HAP-1 (cell line): ENCODE results near the gene CD37.

ENCODE experiments used
- DNase-seq, 2 experiments: peaks; one replicate each; pipeline ENCODE4 v3.0.0-alpha.2; 2016 to 2020; ENCODE audit warnings: low spot score in 2 of 2
- H3K27me3 ChIP-seq: fragments of 250-450 bp; sonication (Bioruptor Pico); 2 replicates; pipeline ENCODE4 v1.5.1; 2020; ENCODE audit warnings: low read depth, mild to moderate bottlenecking, moderate library complexity
- H3K36me3 ChIP-seq: fragments of 250-450 bp; sonication (Bioruptor Pico); replicated peaks from 2 replicates; pipeline ENCODE4 v1.5.1; 2020; ENCODE audit warnings: mild to moderate bottlenecking
- H3K4me1 ChIP-seq: fragments of 250-450 bp; sonication (Bioruptor Pico); 2 replicates; pipeline ENCODE4 v1.5.1; 2020; ENCODE audit warnings: mild to moderate bottlenecking
- H3K4me3 ChIP-seq: fragments of 250-450 bp; sonication (Bioruptor Pico); 2 replicates; pipeline ENCODE4 v1.5.1; 2020; ENCODE audit warnings: mild to moderate bottlenecking, moderate library complexity
- H3K9me3 ChIP-seq: fragments of 250-450 bp; sonication (Bioruptor Pico); 2 replicates; pipeline ENCODE4 v1.5.1; 2020; ENCODE audit warnings: mild to moderate bottlenecking, moderate library complexity
- in situ Hi-C: fragments of 300-500 bp; cut with MboI; formaldehyde crosslinking; loops from 3 replicates; pipeline ENCODE4 v1.14.3; 2020; ENCODE audit warnings: low sequenced_read_pairs, inconsistent platforms, mixed read lengths

CD37 gene

DNA sequence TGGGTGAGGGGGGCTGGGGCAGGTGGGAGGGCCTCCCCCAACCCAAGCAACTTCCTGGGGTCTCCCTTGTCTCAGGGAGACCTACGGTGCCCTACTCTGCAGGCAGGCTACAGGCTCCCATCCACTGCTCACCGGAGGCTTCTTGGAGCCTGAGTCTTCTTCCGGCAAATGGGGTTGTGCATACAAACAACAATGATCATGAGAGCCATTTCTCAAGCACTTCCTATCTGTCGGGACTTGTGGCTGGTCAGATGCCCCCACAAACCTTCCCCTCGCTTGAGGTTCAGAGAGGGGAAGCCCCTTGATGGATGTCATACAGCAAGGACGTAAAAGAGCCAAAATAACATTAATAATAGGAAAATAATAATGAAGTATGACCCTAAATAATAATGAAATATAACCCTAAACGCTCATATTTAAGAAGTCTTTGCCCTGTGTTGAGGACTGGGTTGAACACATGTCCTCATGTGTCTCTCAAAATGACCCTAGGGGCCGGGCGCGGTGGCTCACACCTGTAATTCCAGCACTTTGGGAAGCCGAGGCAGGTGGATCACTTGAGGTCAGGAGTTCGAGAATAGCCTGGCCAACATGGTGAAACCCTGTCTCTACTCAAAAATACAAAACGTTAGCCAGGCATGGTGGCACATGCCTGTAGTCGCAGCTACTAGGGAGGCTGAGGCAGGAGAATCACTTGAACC, 727 bp downstream of the CD37 start:
- Histone ChIP-seq H3K4me3 (no peak overlapping the region), H3K4me1 (0 out of 2 replicates have a peak, but pooled peaks cover 2% of the 10 kb centered on the region)
- in situ Hi-C loops = no loop called here

DNA sequence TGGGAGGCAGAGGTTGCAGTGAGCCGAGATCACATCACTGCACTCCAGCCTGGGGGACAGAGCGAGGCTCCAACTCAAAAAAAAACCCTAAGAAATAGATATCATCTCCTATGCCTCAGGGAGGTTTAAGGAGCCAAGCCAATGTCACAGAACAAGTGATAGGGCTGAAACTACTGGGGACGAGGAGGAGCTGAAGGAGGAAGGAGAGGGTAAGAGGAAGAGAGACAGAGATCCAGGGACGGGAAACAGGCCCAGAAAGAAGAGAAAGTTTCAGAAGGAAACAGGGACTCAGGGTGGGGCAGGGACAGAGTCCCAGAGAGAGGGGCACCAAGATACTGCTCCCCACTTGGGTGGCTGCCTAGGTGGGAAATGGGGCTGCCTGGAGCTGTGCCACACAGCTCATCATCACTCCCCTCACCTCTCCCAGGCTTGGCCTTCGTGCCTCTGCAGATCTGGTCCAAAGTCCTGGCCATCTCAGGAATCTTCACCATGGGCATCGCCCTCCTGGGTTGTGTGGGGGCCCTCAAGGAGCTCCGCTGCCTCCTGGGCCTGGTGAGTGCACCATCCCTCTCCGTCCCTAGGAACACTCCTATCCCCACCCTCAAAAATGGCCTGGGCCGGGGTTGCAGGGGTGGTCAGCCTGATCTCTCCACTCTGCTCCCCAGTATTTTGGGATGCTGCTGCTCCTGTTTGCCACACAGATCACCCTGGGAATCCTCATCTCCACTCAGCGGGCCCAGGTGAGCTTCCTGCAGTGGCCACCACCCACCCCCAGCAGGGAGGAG, 1.5 kb downstream of the CD37 start:
- H3K9me3 ChIP-seq = no peaks in the 10 kb centered on the region
- in situ Hi-C loops = no loop called here
- no peaks in the 10 kb centered on the region for H3K27me3 ChIP-seq
- H3K4me1 ChIP-seq = 0 out of 2 replicates have a peak, but pooled peaks cover 2% of the 10 kb centered on the region
- no peak overlapping the region for H3K4me3 ChIP-seq
- no peak for DNase-seq
- peaks cover 9% of the 10 kb centered on the region for H3K36me3 ChIP-seq

More for the DNA sequence above, 727 bp downstream of the CD37 start:
- Histone ChIP-seq H3K36me3 (peaks cover 3% of the 10 kb centered on the region; the same call in 1 of the 2 replicates), H3K27me3 (no peaks in the 10 kb centered on the region), H3K9me3 (no peaks in the 10 kb centered on the region)
- DNase-seq = no peak

GRCh38 chr19:49337267-49338022, 2.2 kb downstream of the CD37 start:
- in situ Hi-C loops = no loop called here
- no peaks in the 10 kb centered on the region for H3K9me3 ChIP-seq
- peaks cover 10% of the 10 kb centered on the region for H3K36me3 ChIP-seq
- DNase-seq = no peak
- no peak overlapping the region for H3K4me3 ChIP-seq
- H3K4me1 ChIP-seq = 0 out of 2 replicates have a peak, but pooled peaks cover 2% of the 10 kb centered on the region
- no peaks in the 10 kb centered on the region for H3K27me3 ChIP-seq

- no peaks in the 10 kb centered on the region for H3K27me3 ChIP-seq
- no peak overlapping the region for H3K4me3 ChIP-seq
- H3K4me1 ChIP-seq = 0 out of 2 replicates have a peak, but pooled peaks cover 2% of the 10 kb centered on the region
- H3K9me3 ChIP-seq = no peaks in the 10 kb centered on the region
- H3K36me3 ChIP-seq = peaks cover 16% of the 10 kb centered on the region
- in situ Hi-C loops = no loop called here
- DNase-seq = no peak
Observed at GRCh38 chr19:49338023-49338677, 2.9 kb downstream of the CD37 start.

GRCh38 chr19:49338691-49339300, 3.6 kb downstream of the CD37 start:
- peaks cover 17% of the 10 kb centered on the region for H3K36me3 ChIP-seq
- in situ Hi-C loops = no loop called here
- H3K4me1 ChIP-seq = 0 out of 2 replicates have a peak, but pooled peaks cover 2% of the 10 kb centered on the region
- DNase-seq = peak in 1 of 2 experiments; percentile 64
- H3K9me3 ChIP-seq = no peaks in the 10 kb centered on the region
- no peaks in the 10 kb centered on the region for H3K27me3 ChIP-seq
- H3K4me3 ChIP-seq = no peak overlapping the region

DNA sequence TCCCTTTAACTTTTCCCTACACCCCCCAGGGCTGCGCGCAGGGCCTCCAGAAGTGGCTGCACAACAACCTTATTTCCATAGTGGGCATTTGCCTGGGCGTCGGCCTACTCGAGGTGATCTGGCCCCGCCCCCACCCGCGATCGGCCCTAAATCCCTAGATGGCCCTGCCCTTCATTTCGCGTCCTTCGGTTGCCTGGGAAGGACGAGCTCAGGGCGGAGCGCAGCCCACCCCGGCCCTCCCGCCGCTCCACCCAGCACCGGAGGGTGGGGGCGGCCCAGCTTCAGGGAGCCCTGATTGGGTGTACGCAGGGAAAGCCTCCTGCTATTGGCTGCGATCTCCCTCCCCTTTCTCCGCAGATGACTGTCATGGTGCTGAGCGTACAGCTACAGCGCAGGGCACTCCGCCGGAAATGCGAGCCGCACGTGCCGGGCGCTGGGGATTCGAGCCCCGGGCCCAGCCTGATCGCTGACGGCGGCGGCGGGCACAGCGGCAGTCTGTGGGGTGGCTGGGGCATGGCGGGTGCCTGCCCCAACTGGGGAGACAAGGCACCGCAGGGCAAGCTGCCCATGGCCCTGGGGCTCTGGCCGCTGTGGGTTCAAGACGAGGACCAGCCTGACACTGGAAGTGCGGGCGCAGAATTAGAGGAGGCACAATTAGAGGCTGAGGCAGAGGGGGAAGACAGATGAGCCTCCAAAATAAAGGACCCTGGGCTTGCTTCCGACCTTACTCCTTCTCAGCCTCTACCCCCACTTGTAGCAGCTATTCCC, 4.3 kb downstream of the CD37 start:
- no peak for DNase-seq
- H3K4me3 ChIP-seq = no peak overlapping the region
- H3K4me1 ChIP-seq = 0 out of 2 replicates have a peak, but pooled peaks cover 2% of the 10 kb centered on the region
- H3K36me3 ChIP-seq = peaks cover 18% of the 10 kb centered on the region
- H3K9me3 ChIP-seq = no peaks in the 10 kb centered on the region
- no peaks in the 10 kb centered on the region for H3K27me3 ChIP-seq
- in situ Hi-C loops = no loop called here

GRCh38 chr19:49340069-49340864, 5.1 kb downstream of the CD37 start:
- H3K4me3 ChIP-seq = no peak overlapping the region
- 0 out of 2 replicates have a peak, but pooled peaks cover 2% of the 10 kb centered on the region for H3K4me1 ChIP-seq
- no peaks in the 10 kb centered on the region for H3K27me3 ChIP-seq
- H3K9me3 ChIP-seq = no peaks in the 10 kb centered on the region
- H3K36me3 ChIP-seq = peaks cover 26% of the 10 kb centered on the region
- in situ Hi-C loops = no loop called here
- peak; percentile 28 to 74 for DNase-seq

GRCh38 chr19:49340865-49341718, 5.9 kb downstream of the CD37 start:
- in situ Hi-C loops = no loop called here
- DNase-seq = no peak
- Histone ChIP-seq H3K4me1 (0 out of 2 replicates have a peak, but pooled peaks cover 2% of the 10 kb centered on the region), H3K27me3 (no peaks in the 10 kb centered on the region), H3K36me3 (peaks cover 27% of the 10 kb centered on the region), H3K4me3 (no peak overlapping the region), H3K9me3 (no peaks in the 10 kb centered on the region)

GRCh38 chr19:49342291-49342721, 7.1 kb downstream of the CD37 start:
- Histone ChIP-seq H3K27me3 (no peaks in the 10 kb centered on the region), H3K4me3 (no peak overlapping the region), H3K4me1 (0 out of 2 replicates have a peak, but pooled peaks cover 2% of the 10 kb centered on the region), H3K36me3 (peaks cover 38% of the 10 kb centered on the region), H3K9me3 (no peaks in the 10 kb centered on the region)
- in situ Hi-C loops = no loop called here
- no peak for DNase-seq

DNA sequence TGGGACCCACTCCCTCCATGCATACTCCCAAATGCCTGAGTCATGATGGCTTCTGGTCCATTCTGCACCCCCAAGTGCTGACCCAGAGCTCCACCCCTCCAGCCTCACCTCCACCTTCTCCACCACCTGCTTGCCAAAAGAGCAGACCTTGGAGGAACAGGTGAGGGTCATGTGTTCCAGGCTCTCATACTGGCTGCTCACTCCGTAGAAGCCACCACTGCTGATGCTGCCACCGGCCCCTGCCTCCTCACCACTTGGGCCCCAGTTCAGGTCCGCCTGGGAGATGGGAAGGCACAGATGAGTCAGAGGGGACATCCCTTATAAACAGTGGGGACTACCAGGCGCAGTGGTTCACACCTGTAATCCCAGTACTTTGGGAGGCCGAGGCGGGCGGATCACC, 7.9 kb downstream of the CD37 start:
- Histone ChIP-seq H3K36me3 (peaks cover 46% of the 10 kb centered on the region), H3K4me3 (no peak overlapping the region), H3K4me1 (0 out of 2 replicates have a peak, but pooled peaks cover 2% of the 10 kb centered on the region), H3K9me3 (no peaks in the 10 kb centered on the region), H3K27me3 (no peaks in the 10 kb centered on the region)
- DNase-seq = no peak
- in situ Hi-C loops = no loop called here
